Tongue (tissue), 2 donors: ENCODE data around the gene COA1. TPM values are rescaled to one million over a fixed set of nuclear protein-coding genes. Genes with fewer than 3 reads are reported as not detected.
A peak's percentile ranks its signal among the peaks of the same experiment; 100 is the strongest.
"Not testable (repeated sequence)": the region's sequence is repeated elsewhere in the genome, so short reads cannot be mapped to it uniquely, and the experiment has no call there.

ENCODE experiments used
- DNase-seq: peaks from one replicate; pipeline ENCODE4 v3.0.0-alpha.2; 2015
- total RNA-seq: library from RNA; depleted of rRNA; stranded (reverse); fragments of >200 nt; gene quantifications from one replicate; pipeline ENCODE4 v1.2.3, GENCODE V29; 2014

The COA1 gene, protein sequence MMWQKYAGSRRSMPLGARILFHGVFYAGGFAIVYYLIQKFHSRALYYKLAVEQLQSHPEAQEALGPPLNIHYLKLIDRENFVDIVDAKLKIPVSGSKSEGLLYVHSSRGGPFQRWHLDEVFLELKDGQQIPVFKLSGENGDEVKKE
- 53.2 TPM for total RNA-seq

DNA sequence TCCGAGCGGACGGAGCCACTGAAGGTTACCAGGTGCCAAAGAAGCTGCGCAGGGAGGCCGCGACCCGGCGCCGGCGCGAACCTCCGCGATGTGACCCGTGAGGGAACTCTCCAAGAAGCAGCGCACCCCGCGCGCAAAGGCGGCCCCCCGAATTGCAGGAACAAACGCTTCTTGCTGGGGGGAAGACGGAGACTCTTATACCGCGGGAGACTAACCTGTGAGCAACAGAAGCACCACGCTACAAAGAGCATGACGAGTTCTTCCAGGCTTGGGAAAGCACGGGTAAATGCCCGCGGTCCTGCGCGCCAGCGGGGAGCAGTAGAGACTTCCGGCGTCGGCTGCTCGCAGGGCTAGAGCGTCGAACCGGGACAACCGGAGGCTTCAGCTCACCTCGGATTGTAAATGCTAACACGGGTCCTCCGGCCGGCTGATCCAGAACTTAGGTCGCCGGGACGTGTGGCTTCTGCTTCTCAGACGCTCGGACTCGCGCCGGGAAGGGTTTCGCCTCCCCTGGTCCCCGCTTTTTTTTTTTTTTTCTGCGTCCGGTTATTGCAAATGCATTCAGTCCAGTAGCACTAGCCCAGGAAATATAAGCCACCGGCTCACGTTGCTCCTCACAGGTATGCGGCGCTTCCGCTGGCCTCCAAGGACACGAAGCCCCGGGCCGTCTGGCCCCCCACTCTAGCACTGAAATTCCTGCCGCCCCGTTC lies at the start of gene COA1:
TSS of gene COA1 (minus strand) at position 310 of the 710 bp plus-strand sequence. CDS start 80,909 bp downstream, outside the sequence.
- peak; percentile 94 for DNase-seq

DNA sequence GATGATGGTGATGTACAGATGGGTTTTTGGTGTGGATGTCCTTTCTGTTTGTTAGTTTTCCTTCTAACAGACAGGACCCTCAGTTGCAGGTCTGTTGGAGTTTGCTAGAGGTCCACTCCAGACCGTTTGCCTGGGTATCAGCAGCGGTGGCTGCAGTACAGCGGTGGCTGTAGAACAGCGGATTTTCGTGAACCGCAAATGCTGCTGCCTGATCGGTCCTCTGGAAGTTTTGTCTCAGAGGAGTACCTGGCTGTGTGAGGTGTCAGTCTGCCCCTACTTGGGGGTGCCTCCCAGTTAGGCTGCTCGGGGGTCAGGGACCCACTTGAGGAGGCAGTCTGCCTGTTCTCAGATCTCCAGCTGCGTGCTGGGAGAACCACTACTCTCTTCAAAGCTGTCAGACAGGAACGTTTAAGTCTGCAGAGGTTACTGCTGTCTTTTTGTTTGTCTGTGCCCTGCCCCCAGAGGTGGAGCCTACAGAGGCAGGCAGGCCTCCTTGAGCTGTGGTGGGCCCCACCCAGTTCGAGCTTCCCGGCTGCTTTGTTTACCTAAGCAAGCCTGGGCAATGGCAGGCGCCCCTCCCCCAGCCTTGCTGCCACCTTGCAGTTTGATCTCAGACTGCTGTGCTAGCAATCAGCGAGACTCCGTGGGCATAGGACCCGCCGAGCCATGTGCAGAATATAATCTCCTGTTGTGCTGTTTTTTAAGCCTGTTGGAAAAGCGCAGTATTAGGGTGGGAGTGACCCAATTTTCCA lies 49.1 kb upstream of the COA1 start:
- not testable (repeated sequence) for DNase-seq

DNA sequence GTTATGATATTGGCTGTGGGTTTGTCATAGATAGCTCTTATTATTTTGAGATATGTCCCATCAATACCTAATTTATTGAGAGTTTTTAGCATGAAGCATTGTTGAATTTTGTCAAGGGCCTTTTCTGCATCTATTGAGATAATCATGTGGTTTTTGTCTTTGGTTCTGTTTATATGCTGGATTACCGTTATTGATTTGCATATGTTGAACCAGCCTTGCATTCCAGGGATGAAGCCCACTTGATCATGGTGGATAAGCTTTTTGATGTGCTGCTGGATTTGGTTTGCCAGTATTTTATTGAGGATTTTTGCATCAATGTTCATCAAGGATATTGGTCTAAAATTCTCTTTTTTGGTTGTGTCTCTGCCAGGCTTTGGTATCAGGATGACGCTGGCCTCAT lies 45.9 kb upstream of the COA1 start:
- DNase-seq, result not testable (repeated sequence)

DNA sequence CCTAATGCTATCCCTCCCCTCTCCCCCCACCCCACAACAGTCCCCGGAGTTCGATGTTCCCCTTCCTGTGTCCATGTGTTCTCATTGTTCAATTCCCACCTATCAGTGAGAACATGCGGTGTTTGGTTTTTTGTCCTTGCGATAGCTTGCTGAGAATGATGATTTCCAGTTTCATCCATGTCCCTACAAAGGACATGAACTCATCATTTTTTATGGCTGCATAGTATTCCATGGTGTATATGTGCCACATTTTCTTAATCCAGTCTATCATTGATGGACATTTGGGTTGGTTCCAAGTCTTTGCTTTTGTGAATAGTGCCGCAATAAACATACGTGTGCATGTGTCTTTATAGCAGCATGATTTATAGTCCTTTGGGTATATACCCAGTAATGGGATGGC lies 43.9 kb upstream of the COA1 start:
- DNase-seq, result not testable (repeated sequence)

DNA sequence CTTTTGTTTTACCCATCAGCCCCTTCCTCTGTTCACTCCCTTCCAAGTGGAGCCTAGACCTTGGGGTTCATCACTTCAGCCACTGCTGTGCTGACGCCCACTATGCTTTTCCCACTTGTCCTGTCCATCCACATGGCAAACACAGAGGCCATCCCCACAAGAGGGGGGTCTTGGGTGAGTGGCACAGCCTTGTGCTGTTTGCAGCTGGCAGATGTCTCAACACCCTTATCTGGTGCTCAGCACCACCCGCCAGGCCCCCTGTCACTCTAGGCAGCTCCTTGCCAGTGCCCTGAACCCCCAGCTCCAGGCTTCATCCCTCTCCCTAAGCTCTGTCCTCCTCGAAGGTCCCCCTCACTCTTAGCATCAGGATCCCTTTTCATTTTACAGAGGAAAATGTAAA lies 42.2 kb upstream of the COA1 start:
- DNase-seq, result no peak

DNA sequence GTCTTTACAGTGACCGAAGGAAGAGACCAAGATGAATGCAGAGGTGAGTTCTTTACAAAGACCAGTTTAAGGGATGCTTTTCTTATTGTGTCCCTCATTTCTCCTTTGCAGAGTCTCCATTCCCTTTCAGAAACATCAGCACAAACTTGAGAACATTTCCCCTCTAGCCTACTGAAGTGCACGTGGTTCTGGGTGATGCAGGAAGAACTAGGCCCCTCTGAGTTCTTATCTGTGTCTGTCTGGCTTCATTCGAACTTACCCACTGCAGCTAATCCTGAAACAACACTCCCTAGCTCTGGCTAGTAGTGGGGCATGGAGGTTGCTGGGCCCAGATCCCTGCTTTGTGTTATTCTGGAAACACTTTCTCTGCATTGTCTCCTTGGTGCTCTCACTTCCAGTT lies 41.8 kb upstream of the COA1 start:
- DNase-seq, result no peak

DNA sequence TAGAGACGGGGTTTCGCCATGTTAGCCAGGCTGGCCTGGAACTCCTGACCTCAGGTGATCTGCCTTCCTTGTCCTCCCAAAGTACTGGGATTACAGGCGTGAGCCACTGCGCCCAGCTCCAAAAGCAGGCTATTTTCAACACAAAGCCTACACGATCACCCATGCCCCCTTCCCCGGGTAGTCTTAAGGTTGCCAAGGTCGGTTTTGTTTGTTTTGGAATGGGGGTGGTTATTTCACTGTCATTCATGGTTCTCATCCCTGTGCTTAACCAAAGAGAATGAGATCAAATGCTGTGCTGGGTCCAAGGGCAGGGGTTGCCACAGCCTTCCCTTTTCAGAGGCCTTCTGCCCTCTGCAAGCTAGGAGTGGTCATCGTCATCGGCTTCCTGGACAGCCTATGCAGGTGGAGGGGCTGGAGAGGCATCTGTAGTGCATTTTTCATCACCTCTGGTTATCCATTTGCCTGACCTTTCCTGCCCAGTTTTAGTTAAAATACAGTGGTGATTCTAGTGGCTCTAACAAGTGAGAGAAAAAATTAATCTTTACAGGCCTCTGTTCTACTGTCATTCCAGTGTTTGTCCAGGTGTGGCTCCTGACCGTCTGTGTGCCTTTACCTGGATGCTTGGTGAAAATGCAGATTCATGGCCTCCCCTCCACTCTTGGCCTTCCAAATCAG lies 40.6 kb upstream of the COA1 start:
- DNase-seq, result no peak

DNA sequence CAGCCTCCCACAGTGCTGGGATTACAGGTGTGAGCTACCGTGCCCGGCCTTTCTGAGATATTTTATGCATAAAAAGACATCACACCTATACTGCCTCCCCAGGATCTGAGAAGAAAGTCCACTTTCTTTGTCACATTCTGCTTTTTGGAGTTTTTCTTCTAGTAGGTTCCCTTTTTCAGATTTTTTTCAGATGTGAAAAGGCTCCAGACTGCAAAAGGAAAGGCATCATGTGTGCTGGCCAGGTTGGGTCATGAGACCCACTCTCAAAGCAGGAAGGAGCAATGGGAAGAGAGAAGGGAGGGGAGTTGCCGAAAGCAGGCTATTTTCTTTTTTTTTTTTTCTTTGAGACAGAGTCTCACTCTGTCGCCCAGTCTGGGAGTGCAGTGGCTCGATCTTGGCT lies 40.0 kb upstream of the COA1 start:
- DNase-seq, result no peak

DNA sequence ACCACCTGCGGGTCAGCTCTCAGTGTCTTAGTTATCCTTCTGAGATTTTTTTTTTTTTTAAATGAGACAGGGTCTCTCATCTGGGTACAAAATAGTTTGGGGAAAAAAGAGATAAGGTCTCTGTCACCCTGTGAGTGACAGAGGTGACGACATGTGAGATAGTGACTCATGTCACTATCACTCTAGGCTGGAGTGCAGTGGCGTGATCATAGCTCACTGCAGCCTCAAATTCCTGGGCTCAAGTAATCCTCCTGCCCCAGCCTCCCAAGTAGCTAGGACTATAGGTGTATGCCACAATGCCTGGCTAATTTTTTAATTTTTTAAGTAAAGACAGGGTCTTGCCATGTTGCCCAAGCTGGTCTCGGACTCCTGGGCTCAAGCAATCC lies 39.6 kb upstream of the COA1 start:
- DNase-seq, result no peak

DNA sequence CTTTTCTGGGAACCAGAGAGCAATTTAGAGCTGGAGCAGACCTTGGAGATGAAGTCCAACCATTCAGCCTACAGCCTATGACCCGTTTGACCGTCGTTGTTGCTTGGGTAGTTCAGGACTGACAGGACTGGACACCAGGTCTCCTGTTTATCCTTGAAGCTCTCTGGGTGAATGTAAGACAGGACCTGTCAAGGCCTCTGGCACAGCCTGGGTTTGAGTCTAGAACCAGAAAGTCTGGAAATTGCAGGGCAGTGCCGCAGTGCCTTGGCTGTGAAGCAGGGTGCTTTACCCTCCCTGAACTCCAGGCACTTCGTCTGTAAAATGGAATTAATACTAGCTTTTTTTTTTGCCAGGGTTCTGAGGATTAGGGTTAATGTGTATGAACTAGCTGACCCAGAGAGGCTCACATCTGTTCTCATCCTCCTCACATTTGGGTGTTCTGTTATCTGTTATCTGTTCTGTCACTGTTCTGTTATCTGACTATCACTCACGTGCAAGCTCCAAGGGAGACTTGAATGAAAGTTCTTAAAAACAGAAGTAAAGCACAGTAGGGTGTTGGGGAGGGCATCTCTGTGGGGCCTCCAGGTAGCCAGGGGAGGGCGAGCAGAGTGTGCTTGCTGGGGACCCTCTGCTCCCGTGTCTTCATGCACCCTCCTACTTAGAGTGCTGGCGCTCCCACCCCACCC lies 39.0 kb upstream of the COA1 start:
- no peak for DNase-seq

DNA sequence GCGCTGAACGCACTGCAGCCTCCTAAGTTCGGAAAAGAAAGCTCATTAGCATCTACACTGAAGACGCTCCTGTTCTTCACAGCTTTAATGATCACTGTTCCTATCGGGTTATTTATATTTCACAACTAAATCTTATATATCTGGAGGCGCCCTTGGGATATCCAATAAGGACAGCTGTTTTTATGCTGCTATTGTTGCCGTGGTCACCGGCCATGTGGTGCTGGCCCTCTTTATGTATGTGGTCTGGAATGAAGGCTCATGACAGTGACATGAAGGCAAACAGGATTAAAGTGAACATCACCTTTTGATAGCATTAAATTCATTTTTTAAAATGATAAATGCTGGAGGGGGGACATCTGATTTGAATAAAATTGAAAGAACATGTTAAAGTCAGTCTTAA lies 38.0 kb upstream of the COA1 start:
- peak; percentile 28 for DNase-seq

DNA sequence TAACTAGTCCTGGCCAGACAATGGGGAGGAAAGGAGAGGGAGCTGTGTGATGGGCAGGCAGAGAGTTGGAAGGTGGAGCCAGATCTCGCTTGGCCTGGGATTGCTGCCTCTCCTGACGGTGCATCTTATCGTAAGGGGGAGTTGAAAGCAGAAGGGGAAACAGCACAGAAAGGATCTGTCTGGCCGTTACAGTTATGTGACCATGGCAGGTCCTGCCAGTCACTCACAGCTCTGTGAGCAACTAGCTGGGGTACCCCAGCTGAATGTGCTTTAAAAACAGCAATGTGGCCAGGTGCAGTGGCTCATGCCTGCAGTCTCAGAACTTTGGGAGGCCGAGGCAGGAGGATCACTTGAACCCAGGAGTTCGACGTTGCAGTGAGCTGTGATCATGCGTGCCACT lies 37.2 kb upstream of the COA1 start:
- no peak for DNase-seq

DNA sequence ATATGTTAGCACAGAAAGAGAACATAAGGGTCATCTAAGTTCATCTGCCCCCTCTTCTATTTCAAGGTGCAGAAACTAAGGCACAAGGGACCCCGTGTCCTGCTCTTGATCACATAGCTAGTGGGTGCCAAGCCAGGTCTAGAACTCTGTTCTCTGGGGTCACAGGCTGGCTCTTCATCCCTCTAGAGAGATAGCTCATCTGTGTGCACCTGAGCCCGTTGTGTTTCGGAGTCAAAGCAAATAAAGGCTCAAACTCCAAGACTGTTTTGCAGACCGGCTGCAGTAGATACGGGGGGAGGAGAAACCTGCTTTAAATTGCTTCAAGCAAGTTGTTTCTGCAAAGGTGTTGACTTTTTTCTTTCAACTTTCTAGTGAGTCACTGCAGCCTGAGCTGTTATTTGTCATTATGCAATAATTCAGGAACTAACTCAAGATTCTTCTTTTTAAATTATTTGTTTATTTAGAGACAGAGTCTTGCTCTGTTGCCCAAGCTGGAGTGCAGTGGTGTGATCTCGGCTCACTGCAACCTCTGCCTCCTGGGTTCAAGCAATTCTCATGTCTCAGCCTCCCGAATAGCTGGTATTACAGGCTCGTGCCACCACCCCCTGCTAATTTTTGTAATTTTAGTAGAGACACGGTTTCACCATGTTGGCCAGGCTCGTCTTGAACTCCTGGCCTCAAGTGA lies 35.6 kb upstream of the COA1 start:
- DNase-seq, result no peak

DNA sequence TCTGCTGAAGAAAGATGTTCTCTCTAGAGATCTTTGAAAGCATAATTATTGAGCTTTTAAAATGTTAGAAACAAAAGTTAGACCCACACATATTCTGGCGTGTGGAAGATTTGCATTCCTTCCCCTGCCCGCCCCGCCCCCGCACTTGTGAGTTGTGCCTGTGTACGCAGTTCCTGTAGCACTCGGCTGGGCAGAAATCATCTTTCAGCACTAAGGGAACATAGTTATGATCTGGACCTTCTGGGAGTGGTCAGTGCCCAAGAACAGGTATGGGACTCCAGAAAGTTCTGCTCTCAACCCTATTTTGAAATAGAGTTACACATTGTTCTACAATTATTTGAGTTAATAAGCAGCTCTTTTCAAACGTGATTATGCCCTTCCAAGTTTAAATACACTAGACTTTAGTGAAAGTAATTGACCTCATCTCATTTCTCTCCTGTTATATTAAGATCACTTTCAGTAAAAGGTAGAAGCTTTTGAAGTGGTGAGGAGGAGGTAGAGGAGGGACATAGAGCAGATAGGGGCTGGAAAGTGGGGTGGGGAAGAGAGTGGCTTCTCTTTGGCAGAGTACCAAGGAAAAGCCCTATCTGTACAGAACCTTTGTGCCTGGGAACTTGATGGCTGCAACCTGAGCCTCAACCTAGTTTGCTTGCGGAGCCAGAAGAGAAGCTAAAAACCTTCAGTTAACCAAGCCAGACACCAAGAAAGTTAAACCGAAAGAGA lies 34.9 kb upstream of the COA1 start:
- DNase-seq, result peak; percentile 41

DNA sequence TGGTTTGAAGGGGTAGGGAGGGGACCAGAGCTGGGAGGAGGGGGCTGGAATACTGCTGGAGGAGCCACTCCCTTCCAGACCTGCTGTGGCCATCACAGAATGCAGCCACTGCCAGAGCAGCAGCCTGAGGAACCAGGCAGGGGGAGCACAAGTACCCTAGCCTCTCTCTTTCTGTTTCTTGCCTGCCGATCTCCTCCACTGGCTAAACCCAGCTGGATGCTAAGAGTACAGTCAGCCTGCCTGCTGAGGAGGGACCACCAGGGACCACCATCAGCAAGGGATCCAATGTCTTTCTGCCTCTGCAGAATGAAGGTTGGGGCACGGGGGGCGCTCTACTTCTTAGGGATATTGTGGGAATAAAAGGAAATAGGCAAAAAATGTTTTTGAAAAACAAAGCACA lies 33.9 kb upstream of the COA1 start:
- DNase-seq, result no peak

DNA sequence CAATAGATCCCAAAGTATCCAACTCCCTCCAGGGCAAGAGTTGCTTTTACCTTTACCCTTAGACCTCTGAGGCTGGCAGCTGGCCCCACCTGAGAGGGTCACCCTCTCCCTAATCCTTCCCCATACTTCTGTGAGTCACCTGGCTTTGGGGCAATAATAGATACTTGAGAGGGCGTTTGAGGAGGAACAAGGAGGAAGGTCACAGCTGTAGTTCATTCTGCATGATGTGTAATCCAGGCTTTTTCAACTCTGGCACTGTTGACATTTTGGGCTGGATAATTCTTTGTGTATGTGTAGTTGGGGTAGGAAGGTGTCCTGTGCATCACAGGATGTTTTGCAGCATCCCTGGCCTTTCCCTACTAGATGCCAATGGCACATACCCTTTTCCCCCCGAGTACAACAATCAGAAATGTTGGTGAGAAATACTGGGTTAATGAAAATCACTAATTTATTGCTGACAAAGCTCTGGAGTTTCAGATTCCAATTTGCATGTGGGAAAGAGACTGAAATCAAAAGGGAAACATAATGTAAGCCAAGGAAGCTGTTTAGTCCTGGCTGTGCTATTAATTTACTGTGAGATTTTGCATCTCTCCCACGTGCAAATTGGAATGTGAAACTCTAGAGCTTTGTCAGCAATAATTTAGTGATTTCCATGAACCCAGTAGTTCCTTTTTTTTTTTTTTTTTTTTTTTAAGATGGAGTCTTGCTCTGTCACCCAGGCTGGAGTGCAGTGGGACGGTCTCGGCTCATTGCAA lies 32.8 kb upstream of the COA1 start:
- DNase-seq, result no peak

DNA sequence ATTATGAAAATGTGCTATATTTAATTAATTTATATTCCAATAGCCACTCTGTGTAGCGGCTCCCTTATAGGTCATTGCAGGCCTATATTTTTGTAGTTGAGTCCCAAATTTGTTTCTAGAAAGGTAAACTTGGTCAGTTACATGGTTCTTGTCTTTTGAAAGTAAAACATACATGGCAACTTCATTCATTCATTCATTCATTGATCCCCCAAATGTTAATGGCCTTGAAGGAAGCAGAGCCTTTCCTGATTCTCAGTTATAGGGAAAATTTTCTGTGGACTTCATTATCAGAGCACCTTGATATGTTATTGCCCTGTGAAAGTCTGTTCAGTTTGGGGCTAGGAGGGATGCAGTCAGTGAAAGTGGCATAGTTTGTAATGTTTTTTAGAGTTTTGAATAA lies 32.1 kb upstream of the COA1 start:
- DNase-seq, result no peak

DNA sequence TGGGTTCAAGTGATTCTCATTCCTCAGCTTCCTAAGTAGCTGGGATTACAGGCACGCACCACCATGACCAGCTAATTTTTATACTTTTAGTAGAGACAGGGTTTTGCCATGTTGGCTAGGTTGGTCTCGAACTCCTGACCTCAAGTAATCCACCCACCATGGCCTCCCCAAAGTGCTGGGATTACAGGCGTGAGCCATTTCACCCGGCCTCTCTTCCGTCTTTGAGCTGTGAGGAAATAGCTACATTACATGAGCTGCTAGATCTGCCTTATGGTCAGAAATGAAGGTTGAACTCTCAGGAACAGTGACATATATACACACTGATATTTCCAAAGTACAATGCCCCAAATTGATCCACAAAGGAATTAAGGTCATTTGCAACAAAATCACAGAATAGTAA lies 31.5 kb upstream of the COA1 start:
- no peak for DNase-seq

DNA sequence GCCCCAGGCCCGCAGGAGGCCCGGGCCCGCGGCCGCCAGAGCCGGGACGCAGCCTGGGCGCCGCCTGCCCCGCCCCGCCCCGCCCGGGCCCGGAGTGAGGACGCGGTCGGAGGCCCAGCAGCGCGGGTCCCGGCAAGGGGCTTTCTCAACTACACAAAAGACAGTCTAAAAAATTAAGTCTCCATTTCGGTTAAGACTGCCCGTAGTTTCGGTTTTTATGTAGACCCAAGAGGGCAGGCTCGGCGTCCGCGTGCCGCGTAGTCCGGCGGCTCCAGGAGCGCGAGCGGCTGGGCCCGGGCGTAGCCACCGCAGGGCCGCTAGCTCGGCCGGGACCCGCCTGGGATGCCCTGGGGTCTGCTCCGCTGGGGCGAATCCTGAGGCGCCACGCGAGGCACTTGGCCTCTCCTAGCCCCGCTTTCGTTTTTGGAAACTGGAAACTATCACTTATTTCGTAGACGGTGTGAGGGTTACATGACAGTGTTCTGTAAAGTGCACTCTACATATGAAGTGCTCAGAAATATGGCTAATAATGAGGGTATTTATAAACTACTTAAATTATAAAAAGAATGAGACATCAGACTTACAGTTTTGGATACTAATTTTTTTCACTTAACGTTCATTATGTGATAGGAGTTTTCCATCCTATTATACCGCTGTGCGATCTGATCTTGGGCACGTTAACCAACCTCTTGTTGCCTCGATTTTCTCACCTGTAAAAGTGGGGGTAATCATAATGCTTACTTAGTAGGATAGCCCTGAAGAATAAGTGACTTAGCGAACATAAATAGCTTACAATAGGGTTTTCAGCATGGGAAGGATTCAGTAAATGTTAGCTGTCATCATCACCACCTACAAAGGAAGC lies 29.7 kb upstream of the COA1 start:
- DNase-seq, result peak; percentile 69
